Superior temporal gyrus (tissue), 1 donor: ENCODE results near the gene GEMIN4.
A peak's percentile ranks its signal among the peaks of the same experiment; 100 is the strongest.
"Not testable (repeated sequence)": the region's sequence is repeated elsewhere in the genome, so short reads cannot be mapped to it uniquely, and the experiment has no call there.

Experiments
- DNase-seq: peaks from one replicate; pipeline ENCODE4 v3.0.0-alpha.2; 2016; ENCODE audit errors: extremely low spot score

Gene GEMIN4

DNA sequence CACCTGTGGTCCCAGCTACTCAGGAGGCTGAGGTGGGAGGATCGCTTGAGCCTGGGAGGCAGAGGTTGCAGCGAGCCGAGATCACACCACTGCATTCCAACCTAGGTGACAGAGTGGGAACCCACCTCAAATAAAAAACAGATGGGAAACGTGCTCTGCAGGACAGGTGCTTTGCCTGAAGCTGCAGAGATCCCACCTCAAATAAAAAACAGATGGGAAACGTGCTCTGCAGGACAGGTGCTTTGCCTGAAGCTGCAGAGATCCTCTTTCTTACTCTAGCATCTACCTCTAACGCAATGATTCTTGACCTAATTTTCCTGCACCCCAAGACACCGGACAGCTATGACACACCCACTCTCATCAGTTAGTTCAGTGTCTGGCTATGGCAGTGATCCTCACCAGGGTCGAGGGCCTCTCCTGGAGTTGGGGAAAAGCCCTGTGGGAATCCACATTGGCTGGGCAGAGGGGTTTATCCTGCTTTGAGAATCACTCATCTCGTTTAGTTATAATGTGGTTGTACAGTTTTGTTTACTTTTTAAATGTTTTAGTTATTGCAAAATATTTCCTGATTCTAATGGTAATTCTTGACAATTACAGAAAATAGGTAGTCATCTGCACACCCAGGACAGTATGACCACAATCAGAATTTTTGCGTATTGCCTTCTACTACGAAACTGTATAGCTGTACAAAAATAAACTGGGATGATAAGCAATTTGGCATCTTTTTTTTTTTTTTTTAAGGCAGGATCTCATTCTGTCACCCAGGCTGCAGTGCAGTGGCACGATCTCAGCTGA is 48.8 kb downstream of the GEMIN4 start:
- DNase-seq, result no peak

DNA sequence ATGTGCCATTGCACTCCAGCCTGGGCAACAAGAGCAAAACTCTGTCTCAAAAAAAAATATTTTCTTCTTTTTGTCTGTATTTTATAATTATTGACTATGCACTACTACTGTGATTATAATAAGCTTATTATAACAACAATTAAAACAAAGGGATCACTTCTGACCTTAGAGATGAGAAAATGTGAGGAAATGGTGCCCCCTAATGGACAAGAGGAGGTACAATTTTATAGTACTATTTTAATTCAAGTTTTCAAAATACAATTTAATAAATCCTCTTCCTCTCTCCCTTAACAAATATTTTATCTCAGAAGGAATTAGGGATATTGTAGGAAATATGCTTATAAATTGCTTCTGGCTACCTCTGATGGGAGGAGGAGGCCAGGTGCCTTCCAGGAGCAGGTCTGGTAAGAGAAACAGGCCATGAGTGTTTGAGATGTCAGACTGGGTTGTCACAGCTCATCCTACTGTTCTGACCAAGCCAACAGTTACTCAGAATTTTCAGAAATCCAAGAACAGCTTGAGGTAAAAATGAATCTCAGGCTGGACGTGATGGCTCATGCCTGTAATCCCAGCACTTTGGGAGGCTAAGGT is 51.5 kb downstream of the GEMIN4 start:
- DNase-seq, result peak; percentile 71

DNA sequence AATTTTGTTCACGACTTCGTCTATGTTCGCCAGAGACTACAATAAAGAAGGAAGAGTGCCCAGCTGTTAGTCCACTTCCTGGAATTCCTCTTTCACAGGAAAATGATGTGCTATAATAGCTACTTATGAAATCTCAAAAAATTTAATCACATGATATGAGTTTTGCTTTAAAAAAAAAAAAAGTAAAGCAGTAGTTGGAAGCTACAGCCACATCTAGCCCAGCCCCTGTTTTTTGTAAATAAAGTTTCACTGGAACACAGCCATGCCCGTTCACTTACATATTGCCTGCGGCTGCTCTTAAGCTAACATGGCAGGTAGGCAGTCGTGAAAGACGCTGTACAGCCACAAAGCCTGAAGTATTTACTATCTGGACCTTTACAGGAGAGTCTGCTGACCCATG is 52.7 kb downstream of the GEMIN4 start:
- DNase-seq, result no peak

DNA sequence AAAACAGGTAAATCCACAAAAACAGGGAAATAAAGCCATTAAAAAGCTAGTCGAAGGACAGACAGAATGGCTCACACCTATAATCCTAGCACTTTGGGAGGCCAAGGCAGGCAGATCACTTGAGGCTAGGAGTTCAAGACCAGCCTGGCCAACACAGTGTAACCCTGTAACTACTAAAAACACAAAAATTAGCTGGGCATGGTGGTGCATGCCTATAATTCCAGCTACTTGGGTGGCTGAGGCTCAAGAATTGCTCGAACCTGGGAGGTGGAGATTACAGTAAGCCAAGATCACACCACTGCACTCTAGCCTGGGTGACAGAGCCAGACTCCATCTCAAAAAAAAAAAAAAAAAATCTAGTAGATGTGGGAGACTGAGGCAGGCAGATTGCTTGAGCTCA is 54.0 kb downstream of the GEMIN4 start:
- DNase-seq, result not testable (repeated sequence)

DNA sequence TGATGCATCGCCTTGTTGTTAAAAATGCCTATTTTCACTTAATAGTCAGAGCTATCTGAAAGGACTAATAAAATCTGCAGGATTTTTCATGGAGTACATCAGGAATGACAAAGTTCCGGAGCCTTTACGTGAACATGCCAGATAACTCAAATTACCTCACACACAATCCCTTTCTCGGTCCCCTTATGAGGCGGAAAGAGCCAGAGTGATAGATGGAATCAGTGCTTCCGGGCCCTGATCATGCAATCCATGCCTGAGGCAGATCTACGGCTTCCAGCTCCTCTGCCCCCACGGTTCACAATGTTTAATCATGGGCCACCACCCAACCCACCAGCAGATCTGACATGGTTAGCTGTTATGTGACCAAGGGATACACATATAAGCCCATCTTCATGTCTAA is 54.4 kb downstream of the GEMIN4 start:
- no peak for DNase-seq

DNA sequence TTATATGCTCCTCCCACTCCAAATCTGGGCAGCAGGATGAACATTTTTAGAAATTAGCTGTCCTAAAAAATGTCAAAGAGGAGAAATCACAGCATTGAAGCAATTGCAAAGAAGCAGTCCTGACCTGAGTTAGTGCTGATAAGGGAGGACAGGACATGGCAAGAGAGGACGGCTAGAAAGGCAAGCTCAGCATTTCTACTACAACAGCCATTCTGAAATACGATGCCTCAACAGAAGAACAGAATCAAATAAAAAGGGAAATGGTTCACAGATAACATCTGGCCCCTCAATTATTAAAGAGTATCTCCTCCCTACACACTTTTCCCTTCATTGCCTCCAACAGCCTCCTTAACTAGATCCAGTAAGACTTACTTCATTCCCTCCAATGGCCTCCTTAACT is 55.7 kb downstream of the GEMIN4 start:
- no peak for DNase-seq
